Activated CD8-positive, alpha-beta T cell treated with anti-CD3 and anti-CD28 coated beads for 36 hours (primary cell): Measurements from ENCODE around the gene HDAC6. TPM values are rescaled to one million over a fixed set of nuclear protein-coding genes. Genes with fewer than 3 reads are reported as not detected.

Experiments
- ATAC-seq: fragments of 200-7000 bp; cut with Tn5 transposase; one replicate; pipeline ENCODE4 v1.10.0; 2021; ENCODE audit warnings: mild to moderate bottlenecking, moderate library complexity
- CTCF ChIA-PET: fragments of 350-600 bp; sonication (Branson Sonifier 250); formaldehyde crosslinking; loops from one replicate; lab custom pipeline; 2021; ENCODE audit warnings: antibody characterized with exemption; lab: Charles Lee
- POLR2A ChIA-PET: fragments of 350-600 bp; sonication (Branson Sonifier 250); formaldehyde crosslinking; loops from one replicate; lab custom pipeline; 2021; ENCODE audit warnings: antibody characterized with exemption; lab: Charles Lee
- DNase-seq: peaks from one replicate; pipeline ENCODE4 v3.0.0-alpha.2; 2020
- H3K27ac Mint-ChIP-seq: one replicate; pipeline ENCODE4 v1.8.0; 2021; ENCODE audit warnings: mild to moderate bottlenecking, mixed read lengths
- H3K27me3 Mint-ChIP-seq: one replicate; pipeline ENCODE4 v1.8.0; 2021; ENCODE audit warnings: mixed read lengths
- H3K36me3 Mint-ChIP-seq: one replicate; pipeline ENCODE4 v1.8.0; 2021; ENCODE audit warnings: low read depth, mixed read lengths
- H3K4me1 Mint-ChIP-seq: one replicate; pipeline ENCODE4 v1.8.0; 2021; ENCODE audit warnings: low read depth, mixed read lengths
- H3K4me3 Mint-ChIP-seq: one replicate; pipeline ENCODE4 v1.8.0; 2021; ENCODE audit warnings: mild to moderate bottlenecking, moderate library complexity, mixed read lengths
- H3K9me3 Mint-ChIP-seq: one replicate; pipeline ENCODE4 v1.8.0; 2021; ENCODE audit warnings: mixed read lengths
- intact Hi-C: fragments of 100-400 bp; cut with micrococcal nuclease; formaldehyde crosslinking; loops from one replicate; pipeline ENCODE4 v1.10.0; 2022
- total RNA-seq, 2 experiments: library from RNA; stranded (reverse); gene quantifications; one replicate each; pipeline ENCODE4 v1.2.3, GENCODE V29; 2021
- TF ChIP-seq, protein P1 (sequence below): fragments of 200-600 bp; IDR thresholded peaks from one replicate; pipeline ENCODE4 v1.8.0; 2022; ENCODE audit warnings: antibody characterized with exemption, mild to moderate bottlenecking

The HDAC6 gene
- total RNA-seq, 2 experiments from 2014 or later, result 51.2 to 54.5 TPM

DNA sequence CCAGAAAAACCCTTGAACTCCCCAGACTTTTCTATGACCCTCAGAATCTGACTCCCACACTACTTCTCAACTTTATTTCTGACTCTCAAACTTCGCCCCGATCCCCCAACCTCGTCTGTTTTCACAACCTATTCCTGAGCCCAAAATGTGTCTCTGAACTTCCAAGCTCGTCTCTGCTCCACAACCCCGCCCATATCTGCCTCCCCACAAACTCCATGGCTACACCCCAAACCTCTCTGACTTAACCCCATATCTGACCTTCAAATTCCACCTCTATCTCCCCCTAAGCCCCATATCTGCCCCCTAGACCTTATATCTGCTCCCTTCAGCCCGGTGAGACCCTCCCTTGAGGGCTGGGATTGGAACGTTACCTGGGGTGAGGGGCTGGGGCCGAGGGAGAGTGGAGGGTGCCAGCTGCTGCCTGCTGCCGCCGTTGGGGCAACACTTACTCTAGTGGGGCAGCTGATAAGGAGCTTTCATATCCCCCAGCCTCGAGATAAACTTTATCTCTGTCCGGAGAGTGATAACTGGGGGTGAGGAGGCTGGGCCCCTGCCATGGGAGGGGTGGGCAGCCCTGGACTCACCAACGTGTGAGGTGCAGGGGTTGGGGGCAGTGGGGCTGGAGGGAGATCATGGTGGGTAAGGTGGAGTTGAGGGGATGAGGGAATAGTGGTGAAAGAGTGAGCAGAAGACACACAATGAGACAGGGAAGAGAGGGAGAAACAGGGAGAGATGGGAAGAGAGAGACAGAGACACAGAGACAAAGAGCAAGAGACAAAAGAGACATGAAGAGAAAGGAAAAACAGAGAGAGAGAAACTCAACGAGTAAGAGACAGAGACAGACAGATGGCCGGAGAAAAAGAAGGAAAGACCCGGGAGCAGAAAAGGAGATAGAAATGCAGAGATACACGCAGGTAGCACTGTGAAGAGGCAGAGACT, 14.1 kb upstream of the HDAC6 start:
- Mint-ChIP-seq H3K36me3 (no peaks in the 10 kb centered on the region), H3K27me3 (no peaks in the 10 kb centered on the region), H3K4me3 (no peak overlapping the region), H3K27ac (no peak overlapping the region), H3K9me3 (no peaks in the 10 kb centered on the region), H3K4me1 (peaks cover 11% of the 10 kb centered on the region)
- TF ChIP-seq, protein P1, sequence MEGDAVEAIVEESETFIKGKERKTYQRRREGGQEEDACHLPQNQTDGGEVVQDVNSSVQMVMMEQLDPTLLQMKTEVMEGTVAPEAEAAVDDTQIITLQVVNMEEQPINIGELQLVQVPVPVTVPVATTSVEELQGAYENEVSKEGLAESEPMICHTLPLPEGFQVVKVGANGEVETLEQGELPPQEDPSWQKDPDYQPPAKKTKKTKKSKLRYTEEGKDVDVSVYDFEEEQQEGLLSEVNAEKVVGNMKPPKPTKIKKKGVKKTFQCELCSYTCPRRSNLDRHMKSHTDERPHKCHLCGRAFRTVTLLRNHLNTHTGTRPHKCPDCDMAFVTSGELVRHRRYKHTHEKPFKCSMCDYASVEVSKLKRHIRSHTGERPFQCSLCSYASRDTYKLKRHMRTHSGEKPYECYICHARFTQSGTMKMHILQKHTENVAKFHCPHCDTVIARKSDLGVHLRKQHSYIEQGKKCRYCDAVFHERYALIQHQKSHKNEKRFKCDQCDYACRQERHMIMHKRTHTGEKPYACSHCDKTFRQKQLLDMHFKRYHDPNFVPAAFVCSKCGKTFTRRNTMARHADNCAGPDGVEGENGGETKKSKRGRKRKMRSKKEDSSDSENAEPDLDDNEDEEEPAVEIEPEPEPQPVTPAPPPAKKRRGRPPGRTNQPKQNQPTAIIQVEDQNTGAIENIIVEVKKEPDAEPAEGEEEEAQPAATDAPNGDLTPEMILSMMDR, result no peak
- DNase-seq, result no peak
- intact Hi-C loops, result no loop called here
- no peak for ATAC-seq
- POLR2A ChIA-PET, result no interaction called here
- CTCF ChIA-PET, result no interaction called here

- TF ChIP-seq, protein P1, result no peak
- Mint-ChIP-seq H3K4me1 (peaks cover 11% of the 10 kb centered on the region), H3K36me3 (no peaks in the 10 kb centered on the region), H3K27me3 (no peaks in the 10 kb centered on the region), H3K9me3 (no peaks in the 10 kb centered on the region), H3K4me3 (no peak overlapping the region), H3K27ac (no peak overlapping the region)
- POLR2A ChIA-PET, result no interaction called here
- DNase-seq (no peak), ATAC-seq (peak; percentile 7)
- intact Hi-C loops, result no loop called here
- CTCF ChIA-PET, result no interaction called here
These were observed 12.3 kb upstream of the HDAC6 start for GRCh38 chrX:48789366-48790220.

- Mint-ChIP-seq H3K4me1 (peaks cover 11% of the 10 kb centered on the region), H3K4me3 (no peak overlapping the region), H3K27ac (no peak overlapping the region), H3K9me3 (no peaks in the 10 kb centered on the region), H3K36me3 (no peaks in the 10 kb centered on the region), H3K27me3 (no peaks in the 10 kb centered on the region)
- intact Hi-C loops, result no loop called here
- TF ChIP-seq, protein P1, result no peak
- CTCF ChIA-PET, result no interaction called here
- DNase-seq, result no peak
- ATAC-seq, result no peak
- POLR2A ChIA-PET, result no interaction called here
These were observed 11.4 kb upstream of the HDAC6 start for GRCh38 chrX:48790477-48790876.

DNA sequence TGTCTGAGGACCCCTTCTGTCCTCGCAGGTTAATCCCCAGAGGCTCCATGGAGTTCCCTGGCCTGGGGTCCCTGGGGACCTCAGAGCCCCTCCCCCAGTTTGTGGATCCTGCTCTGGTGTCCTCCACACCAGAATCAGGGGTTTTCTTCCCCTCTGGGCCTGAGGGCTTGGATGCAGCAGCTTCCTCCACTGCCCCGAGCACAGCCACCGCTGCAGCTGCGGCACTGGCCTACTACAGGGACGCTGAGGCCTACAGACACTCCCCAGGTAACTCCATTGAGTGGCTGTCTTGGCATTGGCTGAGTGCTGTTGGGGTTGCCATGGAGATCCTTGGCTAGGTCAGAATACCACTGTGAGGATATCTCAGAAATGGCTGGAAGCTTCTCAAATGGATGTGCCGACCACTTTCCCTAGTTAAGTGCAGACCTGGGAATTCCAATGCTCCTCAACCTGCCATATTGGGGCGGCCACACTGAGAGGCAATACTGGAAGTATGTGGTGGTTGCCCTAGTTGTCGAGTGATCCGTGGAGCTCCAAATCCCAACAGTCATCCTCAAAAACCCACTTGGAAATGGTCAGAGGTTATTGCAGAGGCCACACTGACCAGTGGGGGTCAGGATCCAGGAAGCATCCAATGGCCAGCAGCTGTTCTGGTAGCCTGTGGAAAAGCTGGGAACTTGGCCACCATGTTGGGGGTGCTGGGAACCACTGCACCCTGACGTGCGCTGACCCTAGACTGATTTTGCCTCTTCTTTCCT, 10.6 kb upstream of the HDAC6 start:
- CTCF ChIA-PET, result no interaction called here

More for the DNA sequence above, 10.6 kb upstream of the HDAC6 start:
- H3K36me3 Mint-ChIP-seq, result no peaks in the 10 kb centered on the region
- intact Hi-C loops, result no loop called here
- ATAC-seq (no peak), DNase-seq (no peak)
- H3K27ac Mint-ChIP-seq, result no peak overlapping the region
- H3K27me3 Mint-ChIP-seq, result no peaks in the 10 kb centered on the region
- no peaks in the 10 kb centered on the region for H3K9me3 Mint-ChIP-seq
- H3K4me1 Mint-ChIP-seq, result peaks cover 11% of the 10 kb centered on the region
- H3K4me3 Mint-ChIP-seq, result no peak overlapping the region
- POLR2A ChIA-PET, result no interaction called here
- TF ChIP-seq, protein P1, result no peak
